Duodenal mucosa (tissue), 2 donors: ENCODE data around the gene RIMKLB.
"Not testable (repeated sequence)": the region's sequence is repeated elsewhere in the genome, so short reads cannot be mapped to it uniquely, and the experiment has no call there.

ENCODE experiments used
- H3K27ac ChIP-seq: one replicate; pipeline ENCODE4 v1.7.0; 2013; ENCODE audit warnings: low read depth, low read length
- H3K27me3 ChIP-seq, 2 donors: one replicate each; pipeline ENCODE4 v1.7.0; 2013; ENCODE audit warnings: low read length in 2 of 2, control low read depth in 1 of 2; ENCODE audit not compliant: insufficient read depth in 2 of 2, control insufficient read depth in 1 of 2
- H3K36me3 ChIP-seq, 2 donors: one replicate each; pipeline ENCODE4 v1.7.0; 2013; ENCODE audit warnings: low read length in 2 of 2, control low read depth in 1 of 2; ENCODE audit not compliant: insufficient read depth in 2 of 2, control insufficient read depth in 1 of 2
- H3K4me1 ChIP-seq, 2 donors: one replicate each; pipeline ENCODE4 v1.7.0; 2013; ENCODE audit warnings: low read length in 2 of 2, control low read depth in 1 of 2; ENCODE audit not compliant: insufficient read depth in 2 of 2, control insufficient read depth in 1 of 2
- H3K4me3 ChIP-seq, 2 donors: one replicate each; pipeline ENCODE4 v1.7.0; 2013; ENCODE audit warnings: low read length in 2 of 2, low read depth in 1 of 2
- H3K9ac ChIP-seq, 2 donors: one replicate each; pipeline ENCODE4 v1.7.0; 2013; ENCODE audit warnings: low read length in 2 of 2, low read depth in 1 of 2
- H3K9me3 ChIP-seq, 2 donors: one replicate each; pipeline ENCODE4 v1.7.0; 2013; ENCODE audit warnings: low read length in 2 of 2, control low read depth in 1 of 2; ENCODE audit not compliant: control insufficient read depth in 1 of 2

Gene RIMKLB

DNA sequence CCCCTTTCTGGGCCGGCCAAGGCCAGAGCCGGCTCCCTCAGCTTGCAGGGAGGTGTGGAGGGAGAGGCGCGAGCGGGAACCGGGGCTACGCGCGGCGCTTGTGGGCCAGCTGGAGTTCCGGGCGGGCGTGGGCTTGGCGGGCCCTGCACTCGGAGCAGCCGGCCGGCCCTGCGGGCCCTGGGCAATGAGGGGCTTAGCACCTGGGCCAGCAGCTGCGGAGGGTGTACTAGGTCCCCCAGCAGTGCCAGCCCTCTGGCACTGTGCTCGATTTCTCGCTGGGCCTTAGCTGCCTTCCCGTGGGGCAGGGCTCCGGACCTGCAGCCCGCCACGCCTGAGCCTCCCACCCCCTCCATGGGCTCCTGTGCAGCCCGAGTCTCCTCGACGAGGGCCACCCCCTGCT lies 89.4 kb downstream of the RIMKLB start:
- H3K27me3 ChIP-seq, H3K4me3 ChIP-seq, H3K9ac ChIP-seq, H3K27ac ChIP-seq, H3K9me3 ChIP-seq, H3K36me3 ChIP-seq, H3K4me1 ChIP-seq: not testable (repeated sequence)

DNA sequence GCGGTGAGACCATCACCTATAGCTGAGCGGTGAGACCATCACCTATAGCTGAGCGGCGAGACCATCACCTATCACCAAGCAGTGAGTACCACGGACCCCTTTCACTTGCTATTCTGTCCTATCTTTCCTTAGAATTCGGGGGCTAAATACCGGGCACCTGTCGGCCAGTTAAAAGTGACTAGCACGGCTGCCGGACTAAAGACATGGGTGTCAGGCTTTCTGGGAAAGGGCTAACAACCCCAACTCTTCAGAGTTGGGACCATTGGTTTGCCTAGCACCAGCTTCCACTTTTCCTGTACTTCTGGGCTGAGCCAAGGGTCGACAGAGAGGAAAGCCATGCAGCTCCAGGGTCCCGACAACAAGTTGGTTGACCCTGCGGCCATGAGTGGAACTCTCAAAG lies 90.9 kb downstream of the RIMKLB start:
- H3K9ac ChIP-seq, H3K9me3 ChIP-seq, H3K36me3 ChIP-seq, H3K4me3 ChIP-seq, H3K4me1 ChIP-seq, H3K27me3 ChIP-seq, H3K27ac ChIP-seq: not testable (repeated sequence)

DNA sequence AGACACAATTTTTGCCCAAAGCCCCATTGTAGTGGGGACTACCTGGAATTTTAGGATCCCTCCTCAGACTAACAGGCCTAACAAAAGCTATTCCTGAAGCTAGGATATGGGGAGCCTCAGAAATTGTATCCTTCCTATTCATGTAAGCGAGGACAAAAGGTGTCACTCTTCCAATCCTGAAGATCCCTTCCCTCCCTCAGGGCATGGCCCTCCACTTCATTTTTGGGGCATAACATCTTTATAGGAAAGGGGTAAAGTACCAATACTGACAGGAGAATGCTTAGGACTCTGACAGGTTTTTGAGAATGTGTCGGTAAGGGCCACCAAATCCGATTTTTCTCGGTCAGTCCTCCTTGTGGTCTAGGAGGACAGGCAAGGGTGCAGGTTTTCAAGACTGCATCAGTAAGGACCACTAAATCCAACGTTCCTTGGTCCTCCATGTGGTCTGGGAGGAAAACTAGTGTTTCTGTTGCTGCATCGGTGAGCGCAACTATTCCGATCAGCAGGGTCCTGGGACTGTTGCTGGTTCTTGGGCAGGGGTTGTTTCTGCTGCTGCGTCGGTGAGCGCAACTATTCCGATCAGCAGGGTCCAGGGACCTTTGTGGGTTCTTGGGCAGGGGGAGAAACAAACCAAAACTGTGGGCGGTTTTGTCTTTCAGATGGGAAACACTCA lies 91.7 kb downstream of the RIMKLB start:
- H3K9me3 ChIP-seq, H3K9ac ChIP-seq, H3K27ac ChIP-seq, H3K4me3 ChIP-seq, H3K27me3 ChIP-seq, H3K4me1 ChIP-seq, H3K36me3 ChIP-seq: not testable (repeated sequence)

DNA sequence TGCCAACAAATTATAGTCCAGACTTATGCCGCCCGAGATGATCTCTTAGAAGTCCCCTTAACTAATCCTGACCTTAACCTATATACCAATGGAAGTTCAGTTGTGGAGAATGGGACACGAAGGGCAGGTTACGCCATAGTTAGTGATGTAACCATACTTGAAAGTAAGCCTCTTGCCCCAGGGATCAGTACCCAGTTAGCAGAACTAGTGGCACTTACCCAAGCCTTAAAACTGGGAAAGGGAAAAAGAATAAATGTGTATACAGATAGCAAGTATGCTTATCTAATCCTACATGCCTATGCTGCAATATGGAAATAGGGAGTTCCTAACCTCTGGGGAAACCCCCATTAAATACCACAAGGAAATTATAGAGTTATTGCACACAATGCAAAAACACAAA lies 95.4 kb downstream of the RIMKLB start:
- not testable (repeated sequence) for H3K4me3 ChIP-seq, H3K9me3 ChIP-seq, H3K4me1 ChIP-seq, H3K36me3 ChIP-seq, H3K27me3 ChIP-seq, H3K9ac ChIP-seq, H3K27ac ChIP-seq

DNA sequence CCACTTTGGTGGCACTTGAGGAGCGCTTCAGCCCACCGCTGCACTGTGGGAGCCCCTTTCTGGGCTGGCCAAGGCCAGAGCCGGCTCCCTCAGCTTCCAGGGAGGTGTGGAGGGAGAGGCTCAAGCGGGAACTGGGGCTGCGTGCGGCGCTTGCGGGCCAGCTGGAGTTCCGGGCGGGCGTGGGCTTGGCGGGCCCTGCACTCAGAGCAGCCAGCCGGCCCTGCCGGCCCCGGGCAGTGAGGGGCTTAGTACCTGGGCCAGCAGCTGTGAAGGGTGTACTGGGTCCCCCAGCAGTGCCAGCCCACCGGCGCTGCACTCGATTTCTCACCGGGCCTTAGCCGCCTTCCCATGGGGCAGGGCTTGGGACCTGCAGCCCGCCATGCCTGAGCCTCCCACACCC lies 96.8 kb downstream of the RIMKLB start:
- not testable (repeated sequence) for H3K9ac ChIP-seq, H3K27ac ChIP-seq, H3K4me1 ChIP-seq, H3K4me3 ChIP-seq, H3K27me3 ChIP-seq, H3K9me3 ChIP-seq, H3K36me3 ChIP-seq

DNA sequence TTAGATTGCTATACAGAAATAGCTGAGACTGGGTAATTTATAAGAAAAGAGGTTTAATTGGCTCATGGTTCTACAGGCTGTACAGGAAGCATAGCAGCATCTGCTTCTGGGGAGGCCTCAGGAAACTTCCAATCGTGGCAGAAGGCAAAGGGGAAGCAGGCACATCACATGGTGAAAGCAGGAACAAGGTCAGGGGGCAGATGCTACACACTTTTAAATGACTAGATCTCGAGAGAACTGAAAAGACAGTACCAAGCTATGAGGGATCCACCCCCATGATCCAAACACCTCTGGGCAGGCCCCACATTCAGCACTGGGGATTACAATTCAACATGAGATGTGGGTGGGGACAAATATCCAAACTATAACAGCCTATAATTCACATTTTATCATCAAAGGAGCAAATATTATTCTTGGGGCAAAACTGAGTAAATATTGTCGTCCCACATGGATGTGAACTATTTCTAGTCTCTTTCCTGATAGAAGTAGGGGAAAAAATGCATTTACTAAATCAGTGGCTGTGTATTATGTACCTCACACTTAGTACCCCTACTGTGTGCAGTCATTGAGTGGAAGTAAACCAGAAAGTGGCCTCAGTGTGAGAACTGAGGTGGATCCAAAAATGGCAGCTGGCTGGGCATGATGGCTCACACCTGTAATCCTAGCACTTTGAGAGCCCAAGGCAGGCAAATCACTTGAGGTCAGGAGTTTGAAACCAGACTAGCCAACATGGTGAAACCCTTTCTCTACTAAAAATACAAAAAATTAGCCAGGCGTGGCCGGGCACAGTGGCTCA lies 99.2 kb downstream of the RIMKLB start:
- no peaks in the 10 kb centered on the region for H3K36me3 ChIP-seq
- H3K9me3 ChIP-seq = no peaks in the 10 kb centered on the region
- H3K4me3 ChIP-seq = no peak overlapping the region
- H3K27ac ChIP-seq = no peak overlapping the region
- no peaks in the 10 kb centered on the region for H3K4me1 ChIP-seq
- no peaks in the 10 kb centered on the region for H3K27me3 ChIP-seq
- H3K9ac ChIP-seq = no peak overlapping the region

DNA sequence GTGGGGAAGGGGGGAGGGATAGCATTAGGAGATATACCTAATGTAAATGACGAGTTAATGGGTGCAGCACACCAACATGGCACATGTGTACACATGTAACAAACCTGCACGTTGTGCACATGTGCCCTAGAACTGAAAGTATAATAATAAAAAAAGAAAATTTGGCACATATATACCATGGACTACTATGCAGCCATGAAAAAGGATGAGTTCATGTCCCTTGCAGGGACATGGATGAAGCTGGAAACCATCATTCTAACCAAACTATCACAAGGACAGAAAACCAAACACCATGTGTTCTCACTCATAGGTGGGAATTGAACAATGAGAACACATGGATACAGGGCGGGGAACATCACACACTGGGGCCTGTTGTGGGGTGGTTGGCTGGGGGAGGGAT lies 103.4 kb downstream of the RIMKLB start:
- not testable (repeated sequence) for H3K36me3 ChIP-seq, H3K9ac ChIP-seq, H3K9me3 ChIP-seq, H3K27me3 ChIP-seq, H3K4me3 ChIP-seq, H3K4me1 ChIP-seq, H3K27ac ChIP-seq

DNA sequence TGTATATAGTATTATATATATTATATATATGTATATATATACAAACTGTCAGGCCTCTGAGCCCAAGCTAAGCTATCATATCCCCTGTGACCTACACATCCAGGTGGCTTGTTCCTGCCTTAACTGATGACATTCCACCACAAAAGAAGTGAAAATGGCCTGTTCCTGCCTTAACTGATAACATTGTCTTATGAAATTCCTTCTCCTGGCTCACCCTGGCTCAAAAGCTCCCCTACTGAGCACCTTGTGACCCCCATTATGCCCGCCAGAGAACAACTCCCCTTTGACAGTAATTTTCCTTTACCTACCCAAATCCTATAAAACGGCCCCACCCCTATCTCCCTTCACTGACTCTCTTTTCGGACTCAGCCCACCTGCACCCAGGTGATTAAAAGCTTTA lies 107.0 kb downstream of the RIMKLB start:
- not testable (repeated sequence) for H3K9me3 ChIP-seq, H3K36me3 ChIP-seq, H3K4me1 ChIP-seq, H3K9ac ChIP-seq, H3K27me3 ChIP-seq, H3K4me3 ChIP-seq, H3K27ac ChIP-seq

DNA sequence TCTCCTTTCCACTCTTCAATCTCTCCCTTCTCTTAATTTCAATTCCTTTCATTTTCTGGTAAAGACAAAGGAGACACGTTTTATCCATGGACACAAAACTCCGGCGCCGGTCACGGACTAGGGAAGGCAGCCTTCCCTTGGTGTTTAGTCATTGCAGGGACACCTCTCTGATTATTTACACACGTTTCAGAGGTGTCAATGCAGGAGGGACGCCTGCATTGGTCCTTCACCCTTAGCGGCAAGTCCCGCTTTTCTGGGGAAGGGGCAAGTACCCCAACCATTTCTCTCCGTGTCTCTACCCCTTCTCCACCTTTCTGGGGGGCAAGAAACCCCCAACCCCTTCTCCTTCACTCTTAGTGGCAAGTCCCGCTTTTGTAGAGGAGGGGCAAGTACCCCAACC lies 107.7 kb downstream of the RIMKLB start:
- H3K4me1 ChIP-seq, H3K27me3 ChIP-seq, H3K36me3 ChIP-seq, H3K9me3 ChIP-seq, H3K9ac ChIP-seq, H3K4me3 ChIP-seq, H3K27ac ChIP-seq: not testable (repeated sequence)

DNA sequence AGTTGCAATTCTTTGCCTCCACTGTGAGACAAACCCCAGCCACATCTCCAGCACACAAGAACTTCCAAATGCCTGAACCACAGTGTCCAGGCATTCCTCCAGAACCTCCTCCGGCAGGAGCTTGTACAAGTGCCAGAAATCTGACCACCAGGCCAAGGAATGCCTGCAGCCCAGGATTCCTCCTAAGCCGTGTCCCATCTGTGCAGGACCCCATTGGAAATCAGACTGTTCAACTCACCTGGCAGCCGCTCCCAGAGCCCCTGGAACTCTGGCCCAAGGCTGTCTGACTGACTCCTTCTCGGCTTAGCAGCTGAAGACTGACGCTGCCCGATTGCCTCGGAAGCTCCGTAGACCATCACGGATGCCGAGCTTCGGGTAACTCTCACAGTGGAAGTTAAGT lies 109.3 kb downstream of the RIMKLB start:
- H3K36me3 ChIP-seq, H3K9me3 ChIP-seq, H3K27ac ChIP-seq, H3K9ac ChIP-seq, H3K27me3 ChIP-seq, H3K4me3 ChIP-seq, H3K4me1 ChIP-seq: not testable (repeated sequence)
